ENCODE results near the gene RAB2B.

The RAB2B gene

GRCh38 chr14:21505012-21505553 lies 28.3 kb upstream of the RAB2B start:
- no peak overlapping the region for H3K4me3 ChIP-seq (ENCODE audit: low read depth, low read length)
- no peak for DNase-seq (ENCODE audit: low read depth)
- no peak for TF ChIP-seq CTCF (IDR thresholded peaks at IDR 0.05; ENCODE audit: low read depth, low read length, missing control alignments)

- no peak for TF ChIP-seq CTCF (IDR thresholded peaks at IDR 0.05; ENCODE audit: low read depth, low read length, missing control alignments)
- no peak overlapping the region for H3K4me3 ChIP-seq (ENCODE audit: low read depth, low read length)
- DNase-seq (ENCODE audit: low read depth), result no peak
Measured at GRCh38 chr14:21503376-21503775, 26.6 kb upstream of the RAB2B start.

- TF ChIP-seq CTCF (IDR thresholded peaks at IDR 0.05; ENCODE audit: low read depth, low read length, missing control alignments), result no peak
- DNase-seq (ENCODE audit: low read depth), result no peak
- H3K4me3 ChIP-seq (ENCODE audit: low read depth, low read length), result no peak overlapping the region
Measured at GRCh38 chr14:21501568-21501967, 24.8 kb upstream of the RAB2B start.

GRCh38 chr14:21498540-21499526 lies 22.1 kb upstream of the RAB2B start:
- no peak overlapping the region for H3K4me3 ChIP-seq (ENCODE audit: low read depth, low read length)
- DNase-seq (ENCODE audit: low read depth), result no peak
- peak; percentile 52 for TF ChIP-seq CTCF (IDR thresholded peaks at IDR 0.05; ENCODE audit: low read depth, low read length, missing control alignments)

GRCh38 chr14:21496453-21496852 lies 19.7 kb upstream of the RAB2B start:
- DNase-seq (ENCODE audit: low read depth), result no peak
- no peak overlapping the region for H3K4me3 ChIP-seq (ENCODE audit: low read depth, low read length)
- no peak for TF ChIP-seq CTCF (IDR thresholded peaks at IDR 0.05; ENCODE audit: low read depth, low read length, missing control alignments)

- H3K4me3 ChIP-seq (ENCODE audit: low read depth, low read length), result no peak overlapping the region
- TF ChIP-seq CTCF (IDR thresholded peaks at IDR 0.05; ENCODE audit: low read depth, low read length, missing control alignments), result no peak
- no peak for DNase-seq (ENCODE audit: low read depth)
Measured at GRCh38 chr14:21494902-21495762, 18.4 kb upstream of the RAB2B start.
